B cell (primary cell): ENCODE measurements around the gene MED22.

Source experiments
- EZH2 ChIP-seq: IDR thresholded peaks from 2 replicates; pipeline ENCODE4 v1.6.1; 2012; ENCODE audit warnings: borderline replicate concordance, low read depth, mild to moderate bottlenecking, moderate library complexity, low read length; ENCODE audit not compliant: insufficient read depth, poor library complexity, severe bottlenecking
- TF ChIP-seq, protein P1 (sequence below): fragments of 200-600 bp; IDR thresholded peaks from one replicate; pipeline ENCODE4 v1.8.0; 2022; ENCODE audit warnings: antibody characterized with exemption, mild to moderate bottlenecking

DNA sequence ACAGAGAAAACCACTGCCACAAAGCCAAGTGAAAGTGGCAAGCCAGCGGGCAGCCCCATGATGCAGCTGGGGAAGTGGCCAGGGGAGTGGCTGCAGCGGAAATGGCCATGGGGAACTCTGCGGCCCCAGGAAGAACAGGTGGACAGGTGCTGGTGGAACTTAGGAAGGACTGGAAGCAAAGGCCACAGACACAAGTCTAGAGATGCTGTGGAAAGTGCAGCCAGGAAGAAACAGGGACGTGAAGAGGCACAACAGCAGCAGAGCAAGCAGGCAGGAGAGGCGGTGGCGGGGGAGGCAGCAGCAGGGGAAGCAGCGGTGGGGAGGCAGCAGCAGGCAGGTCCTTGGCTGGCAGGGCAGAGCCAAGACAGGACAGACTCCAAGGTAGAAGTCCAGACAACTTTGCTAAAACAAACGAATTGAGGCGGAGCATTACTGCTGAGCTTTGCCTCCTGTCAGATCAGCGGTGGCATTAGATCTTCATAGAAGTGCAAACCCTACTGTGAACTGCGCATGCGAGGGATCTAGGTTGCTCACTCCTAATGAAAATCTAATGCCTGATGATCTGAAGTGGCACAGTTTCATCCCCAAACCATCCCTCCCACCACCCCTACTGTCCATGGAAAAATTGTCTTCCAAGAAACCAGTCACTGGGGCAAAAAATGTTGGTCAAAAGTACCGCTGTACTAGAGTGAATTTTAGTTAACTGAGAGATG, 23.8 kb downstream of the MED22 start:
- TF ChIP-seq, protein P1, sequence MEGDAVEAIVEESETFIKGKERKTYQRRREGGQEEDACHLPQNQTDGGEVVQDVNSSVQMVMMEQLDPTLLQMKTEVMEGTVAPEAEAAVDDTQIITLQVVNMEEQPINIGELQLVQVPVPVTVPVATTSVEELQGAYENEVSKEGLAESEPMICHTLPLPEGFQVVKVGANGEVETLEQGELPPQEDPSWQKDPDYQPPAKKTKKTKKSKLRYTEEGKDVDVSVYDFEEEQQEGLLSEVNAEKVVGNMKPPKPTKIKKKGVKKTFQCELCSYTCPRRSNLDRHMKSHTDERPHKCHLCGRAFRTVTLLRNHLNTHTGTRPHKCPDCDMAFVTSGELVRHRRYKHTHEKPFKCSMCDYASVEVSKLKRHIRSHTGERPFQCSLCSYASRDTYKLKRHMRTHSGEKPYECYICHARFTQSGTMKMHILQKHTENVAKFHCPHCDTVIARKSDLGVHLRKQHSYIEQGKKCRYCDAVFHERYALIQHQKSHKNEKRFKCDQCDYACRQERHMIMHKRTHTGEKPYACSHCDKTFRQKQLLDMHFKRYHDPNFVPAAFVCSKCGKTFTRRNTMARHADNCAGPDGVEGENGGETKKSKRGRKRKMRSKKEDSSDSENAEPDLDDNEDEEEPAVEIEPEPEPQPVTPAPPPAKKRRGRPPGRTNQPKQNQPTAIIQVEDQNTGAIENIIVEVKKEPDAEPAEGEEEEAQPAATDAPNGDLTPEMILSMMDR = no peak
- no peak for TF ChIP-seq EZH2
